Measurements from ENCODE around the gene GRK7.

- no peak for TF ChIP-seq CTCF (IDR thresholded peaks at IDR 0.05)
- TF ChIP-seq POLR2AphosphoS5 (IDR thresholded peaks at IDR 0.05) = no peak
Observed at GRCh38 chr3:141714671-141715070, 48.5 kb upstream of the GRK7 start.

Data from transverse colon (tissue), 4 donors.